ENCODE data around the gene NUAK1.

The NUAK1 gene

GRCh38 chr12:106123551-106124081 is 15.1 kb downstream of the NUAK1 start:
- TF ChIP-seq, protein P1, sequence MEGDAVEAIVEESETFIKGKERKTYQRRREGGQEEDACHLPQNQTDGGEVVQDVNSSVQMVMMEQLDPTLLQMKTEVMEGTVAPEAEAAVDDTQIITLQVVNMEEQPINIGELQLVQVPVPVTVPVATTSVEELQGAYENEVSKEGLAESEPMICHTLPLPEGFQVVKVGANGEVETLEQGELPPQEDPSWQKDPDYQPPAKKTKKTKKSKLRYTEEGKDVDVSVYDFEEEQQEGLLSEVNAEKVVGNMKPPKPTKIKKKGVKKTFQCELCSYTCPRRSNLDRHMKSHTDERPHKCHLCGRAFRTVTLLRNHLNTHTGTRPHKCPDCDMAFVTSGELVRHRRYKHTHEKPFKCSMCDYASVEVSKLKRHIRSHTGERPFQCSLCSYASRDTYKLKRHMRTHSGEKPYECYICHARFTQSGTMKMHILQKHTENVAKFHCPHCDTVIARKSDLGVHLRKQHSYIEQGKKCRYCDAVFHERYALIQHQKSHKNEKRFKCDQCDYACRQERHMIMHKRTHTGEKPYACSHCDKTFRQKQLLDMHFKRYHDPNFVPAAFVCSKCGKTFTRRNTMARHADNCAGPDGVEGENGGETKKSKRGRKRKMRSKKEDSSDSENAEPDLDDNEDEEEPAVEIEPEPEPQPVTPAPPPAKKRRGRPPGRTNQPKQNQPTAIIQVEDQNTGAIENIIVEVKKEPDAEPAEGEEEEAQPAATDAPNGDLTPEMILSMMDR (IDR thresholded peaks at IDR 0.05; ENCODE audit: low read depth, low read length) = no peak
- no peak overlapping the region for H3K4me3 ChIP-seq (ENCODE audit: low read depth, low read length)

DNA sequence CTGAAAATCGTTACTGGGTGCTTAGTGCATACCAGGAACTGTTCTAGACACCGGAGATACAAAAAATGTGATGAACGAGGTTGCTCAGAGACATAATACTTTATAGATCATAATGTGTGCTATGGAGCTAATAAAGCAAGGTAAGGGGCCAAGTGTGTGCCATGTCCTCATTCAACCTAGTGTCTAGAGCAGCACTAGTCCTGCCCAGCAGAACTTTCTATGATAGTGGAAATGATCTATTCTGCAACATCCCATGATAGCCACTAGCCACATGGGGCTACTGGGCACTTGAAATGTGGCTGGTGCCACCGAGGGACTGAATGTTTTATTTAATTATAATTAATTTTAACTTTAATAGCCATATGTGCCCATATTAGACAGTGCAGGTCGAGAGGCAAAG is 15.6 kb downstream of the NUAK1 start:
- H3K4me3 ChIP-seq (ENCODE audit: low read depth, low read length) = no peak overlapping the region
- TF ChIP-seq, protein P1 (IDR thresholded peaks at IDR 0.05; ENCODE audit: low read depth, low read length) = no peak

DNA sequence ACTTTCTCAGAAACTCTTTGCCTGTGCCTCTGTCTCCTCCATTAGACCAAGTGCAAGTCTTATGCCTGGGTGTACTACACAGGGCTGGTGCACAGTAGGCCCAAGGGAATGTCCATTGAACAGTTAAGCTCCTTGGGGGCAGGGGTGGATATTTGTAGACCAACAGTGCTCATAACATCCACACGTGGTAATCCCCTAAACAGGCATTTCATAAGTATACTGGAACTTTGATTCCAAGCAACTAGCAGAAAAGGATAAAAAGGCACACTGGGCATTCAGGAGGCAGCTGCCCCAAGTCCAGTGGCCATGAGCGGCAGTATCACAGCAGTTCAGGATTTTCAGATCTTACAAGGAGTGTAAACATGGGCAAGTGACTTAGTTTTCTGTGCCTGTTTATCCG is 16.8 kb downstream of the NUAK1 start:
- H3K4me3 ChIP-seq (ENCODE audit: low read depth, low read length) = no peak overlapping the region
- TF ChIP-seq, protein P1 (IDR thresholded peaks at IDR 0.05; ENCODE audit: low read depth, low read length) = no peak

DNA sequence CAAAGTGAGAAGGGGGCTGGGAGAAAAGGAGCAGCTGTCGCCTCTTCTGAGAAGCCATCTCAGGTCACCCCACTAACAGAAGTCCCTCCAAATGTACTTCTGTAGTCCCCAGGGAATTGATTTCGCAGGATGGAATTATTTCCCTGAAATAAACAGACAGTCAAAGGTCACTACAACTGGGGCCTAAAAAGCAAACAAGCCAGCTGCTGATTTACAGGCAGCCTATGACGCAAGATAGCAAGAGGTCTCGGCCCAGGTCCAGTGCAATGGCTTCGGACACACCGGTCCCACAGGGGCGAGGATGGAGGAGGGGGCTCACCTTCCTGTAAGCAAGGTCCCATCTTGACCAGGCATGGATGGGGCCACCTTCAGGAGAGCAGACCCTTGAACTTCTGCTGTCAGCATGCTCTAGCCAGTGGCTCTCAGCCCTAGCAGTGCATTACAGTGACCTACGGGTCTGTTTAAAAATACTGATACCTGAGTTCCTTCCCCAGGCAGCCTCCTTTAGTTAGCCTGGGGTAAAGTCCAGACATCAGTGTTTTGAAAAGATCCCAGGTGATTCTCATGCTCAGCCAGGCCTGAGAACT is 18.1 kb downstream of the NUAK1 start:
- H3K4me3 ChIP-seq (ENCODE audit: low read depth, low read length) = no peak overlapping the region
- TF ChIP-seq, protein P1 (IDR thresholded peaks at IDR 0.05; ENCODE audit: low read depth, low read length) = no peak

- TF ChIP-seq, protein P1 (IDR thresholded peaks at IDR 0.05; ENCODE audit: low read depth, low read length) = no peak
- no peak overlapping the region for H3K4me3 ChIP-seq (ENCODE audit: low read depth, low read length)
Measured at GRCh38 chr12:106119301-106119700, 19.5 kb downstream of the NUAK1 start.

GRCh38 chr12:106118381-106119130 is 20.2 kb downstream of the NUAK1 start:
- H3K4me3 ChIP-seq (ENCODE audit: low read depth, low read length) = no peak overlapping the region
- TF ChIP-seq, protein P1 (IDR thresholded peaks at IDR 0.05; ENCODE audit: low read depth, low read length) = no peak

DNA sequence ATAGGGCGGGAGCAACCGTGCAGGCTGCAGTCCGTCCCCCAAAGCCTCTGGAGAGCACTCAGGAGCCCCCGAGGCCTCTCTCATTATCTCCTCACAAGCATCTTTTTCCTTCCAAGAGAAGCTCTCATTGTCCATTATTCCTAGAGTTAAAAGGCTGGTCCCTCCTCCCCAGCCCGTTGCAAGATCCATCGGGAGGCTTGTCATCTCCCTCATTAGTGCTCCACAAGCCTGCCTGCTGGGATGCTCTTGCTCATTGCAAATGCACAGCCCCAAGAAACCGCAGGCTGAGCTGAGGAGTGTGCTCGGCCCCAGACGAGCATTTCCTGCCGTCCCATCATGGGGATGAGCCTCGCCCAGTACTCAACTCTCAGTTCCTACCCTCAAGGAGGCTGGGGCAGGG is 23.3 kb downstream of the NUAK1 start:
- H3K4me3 ChIP-seq (ENCODE audit: low read depth, low read length) = no peak overlapping the region
- TF ChIP-seq, protein P1 (IDR thresholded peaks at IDR 0.05; ENCODE audit: low read depth, low read length) = no peak

Data from WI38 (cell line).